Measurements from ENCODE around the gene ALDH1L1.

GRCh38 chr3:126078866-126079265, 101.5 kb downstream of the ALDH1L1 start:
- TF ChIP-seq CTCF (IDR thresholded peaks at IDR 0.05) (no peak), POLR2A (IDR thresholded peaks at IDR 0.05) (no peak)

Data from body of pancreas (tissue), 4 donors.